ENCODE measurements around the gene ZNF143.
A peak's percentile ranks its signal among the peaks of the same experiment; 100 is the strongest.
"Not testable (repeated sequence)": the region's sequence is repeated elsewhere in the genome, so short reads cannot be mapped to it uniquely, and the experiment has no call there.

ZNF143 gene

DNA sequence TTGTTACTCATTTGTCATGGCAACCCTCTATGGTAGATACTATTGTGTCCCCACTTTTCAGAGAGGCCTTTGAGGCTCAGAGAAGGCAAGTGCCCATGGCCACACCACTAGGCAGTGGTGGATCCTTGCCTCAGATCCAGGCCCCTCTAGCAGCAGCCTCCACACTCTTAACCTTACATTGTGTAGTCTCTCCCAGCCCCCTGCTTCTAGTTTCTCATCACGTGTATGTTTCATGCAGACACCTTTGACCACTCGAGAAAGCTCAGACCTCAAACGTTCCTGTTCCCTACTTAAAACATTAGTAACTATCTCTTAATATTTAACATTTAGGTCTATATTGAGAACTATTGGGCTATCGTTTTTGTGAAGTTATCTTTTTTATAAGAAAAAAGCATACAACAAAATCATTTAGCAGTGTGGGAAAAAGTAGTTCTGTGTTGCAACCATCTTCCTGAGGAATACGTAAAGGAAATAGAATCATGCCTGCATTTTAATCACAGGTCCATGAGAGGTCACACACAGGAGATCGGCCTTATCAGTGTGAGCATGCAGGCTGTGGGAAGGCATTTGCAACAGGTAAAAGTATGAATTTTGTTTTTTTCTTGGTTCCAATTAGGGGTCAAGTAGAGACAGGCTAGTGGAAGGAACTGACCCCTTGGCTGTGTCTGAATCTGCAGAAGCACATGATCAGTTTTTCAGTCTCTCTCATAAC lies 35.1 kb downstream of the ZNF143 start:
- no peak for DNase-seq (ENCODE audit: low read depth, low spot score)

DNA sequence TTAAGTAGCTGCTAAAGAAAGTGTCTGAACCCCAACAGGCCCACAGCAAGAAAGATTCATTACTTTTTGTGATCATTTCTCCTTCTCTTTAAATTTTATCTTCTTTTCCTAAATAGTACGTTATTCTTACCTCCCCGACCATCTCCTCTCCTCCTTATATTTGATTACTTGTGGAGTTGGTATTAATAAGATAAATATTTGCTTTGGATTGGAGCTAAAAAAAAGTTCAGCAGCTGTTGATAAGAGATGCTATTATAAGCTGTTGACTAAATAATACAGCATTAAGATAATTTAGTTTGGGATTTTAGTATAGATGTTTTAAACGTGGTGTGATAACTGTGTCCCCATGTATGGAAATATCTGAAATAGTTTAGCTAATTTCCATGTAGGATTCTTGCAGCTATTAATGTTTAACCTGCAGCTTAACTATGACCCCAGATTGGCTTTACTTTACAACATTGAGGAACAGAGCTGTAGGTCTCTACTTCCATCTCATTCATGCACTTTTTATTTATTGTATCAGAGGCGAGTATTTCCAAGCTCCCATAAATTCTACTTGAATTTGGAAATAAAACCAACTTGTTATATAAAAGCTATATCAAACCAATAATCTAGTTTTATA lies 37.8 kb downstream of the ZNF143 start:
- no peak for DNase-seq (ENCODE audit: low read depth, low spot score)

DNA sequence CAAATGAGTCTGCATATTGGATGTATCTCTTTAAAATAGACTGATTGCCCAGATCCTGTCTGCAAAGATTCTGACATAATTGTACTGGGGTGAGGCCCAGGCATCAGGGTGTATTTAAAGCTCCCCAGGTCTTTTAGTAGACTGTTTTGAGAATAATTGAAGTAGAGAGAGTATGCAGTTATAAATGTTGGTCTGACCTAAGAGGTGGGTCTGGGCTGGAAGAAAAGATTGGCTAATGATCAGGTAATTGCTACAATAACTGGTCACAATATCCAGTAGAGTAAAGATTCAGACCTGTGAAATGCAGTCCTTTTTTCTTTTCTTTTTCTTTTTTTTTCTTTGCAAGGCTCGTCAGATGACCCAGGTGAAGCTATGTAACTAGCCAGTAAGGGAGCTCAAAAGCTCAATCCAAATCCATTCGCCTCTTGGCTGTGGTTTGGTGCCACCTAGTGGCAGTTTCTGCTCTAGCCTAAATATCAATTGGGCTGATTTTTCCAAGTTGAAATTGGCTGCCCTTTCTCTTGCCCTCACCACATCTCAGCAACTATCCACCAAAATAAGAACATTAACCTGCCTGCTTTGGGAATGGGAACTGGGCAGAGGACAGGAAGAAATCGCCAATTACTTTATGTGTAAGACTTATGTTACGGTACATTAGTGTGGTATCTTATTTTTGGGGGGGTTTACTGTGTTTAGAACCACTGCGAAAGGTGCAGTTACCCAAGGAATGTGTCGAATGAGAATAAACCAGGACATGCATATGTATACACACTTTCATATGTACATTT lies 45.9 kb downstream of the ZNF143 start:
- peak; percentile 36 for DNase-seq (ENCODE audit: low read depth, low spot score)

DNA sequence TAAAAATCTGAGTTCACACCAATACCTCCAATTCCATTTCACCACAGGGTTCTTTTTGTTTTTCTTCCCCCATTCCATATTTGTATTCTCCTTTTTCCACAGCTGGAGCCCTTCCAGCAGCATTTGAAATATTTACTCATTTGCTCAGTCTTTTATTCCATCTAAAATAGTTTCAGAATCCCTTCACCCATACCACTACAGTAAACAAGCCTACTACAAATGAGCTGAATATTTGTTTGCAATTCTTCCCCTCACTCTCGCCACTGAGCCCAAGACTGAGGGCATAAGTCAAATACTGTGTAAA lies 46.4 kb downstream of the ZNF143 start:
- DNase-seq (ENCODE audit: low read depth, low spot score) = no peak

DNA sequence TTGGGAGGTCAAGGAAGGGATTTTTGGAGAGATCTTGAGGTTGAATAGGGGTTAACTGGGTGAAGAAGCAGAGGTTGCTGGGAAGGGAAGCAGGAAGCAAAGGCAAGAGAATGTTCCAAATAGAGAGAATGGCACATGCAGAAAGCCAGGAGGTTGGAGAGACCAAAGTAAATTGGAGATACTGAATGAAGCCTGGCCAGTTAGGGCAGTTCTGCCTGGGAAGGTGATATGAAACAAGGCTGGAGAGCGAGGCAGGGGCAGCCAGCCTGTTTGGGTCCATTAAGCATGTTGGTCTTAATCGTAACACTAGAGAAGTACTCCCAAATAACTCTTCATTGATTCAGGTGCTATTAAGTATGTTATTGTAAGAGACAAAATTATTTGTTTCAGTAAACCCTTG lies 48.2 kb downstream of the ZNF143 start:
- no peak for DNase-seq (ENCODE audit: low read depth, low spot score)

DNA sequence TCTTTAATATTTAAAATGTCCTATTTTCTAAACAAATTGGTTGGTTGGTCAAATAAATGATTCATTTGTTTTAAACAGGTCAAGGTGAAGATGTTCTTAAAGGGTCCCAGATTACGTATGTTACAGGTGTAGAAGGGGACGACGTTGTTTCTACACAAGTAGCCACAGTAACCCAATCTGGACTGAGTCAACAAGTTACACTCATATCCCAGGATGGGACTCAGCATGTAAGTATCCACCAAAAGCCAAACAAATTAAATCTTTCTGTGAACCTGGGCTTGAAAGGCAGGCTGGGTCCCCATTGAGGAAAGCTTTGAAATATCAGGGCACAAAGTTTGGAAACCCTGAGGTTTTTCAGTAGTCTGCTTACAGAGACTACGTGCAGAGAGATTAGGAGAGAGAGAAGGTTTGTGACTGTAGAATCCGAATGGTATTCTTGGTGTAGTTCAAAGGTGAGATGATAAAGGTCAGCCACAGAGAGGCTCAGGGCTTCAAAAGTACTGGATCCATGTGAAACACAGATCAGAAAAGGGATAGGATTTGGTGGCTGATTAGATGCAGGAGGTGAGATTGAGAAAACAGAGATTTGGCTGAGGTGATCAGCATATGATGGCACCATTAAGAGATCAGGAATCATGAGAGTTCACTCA lies 51.7 kb downstream of the ZNF143 start:
- no peak for DNase-seq (ENCODE audit: low read depth, low spot score)

DNA sequence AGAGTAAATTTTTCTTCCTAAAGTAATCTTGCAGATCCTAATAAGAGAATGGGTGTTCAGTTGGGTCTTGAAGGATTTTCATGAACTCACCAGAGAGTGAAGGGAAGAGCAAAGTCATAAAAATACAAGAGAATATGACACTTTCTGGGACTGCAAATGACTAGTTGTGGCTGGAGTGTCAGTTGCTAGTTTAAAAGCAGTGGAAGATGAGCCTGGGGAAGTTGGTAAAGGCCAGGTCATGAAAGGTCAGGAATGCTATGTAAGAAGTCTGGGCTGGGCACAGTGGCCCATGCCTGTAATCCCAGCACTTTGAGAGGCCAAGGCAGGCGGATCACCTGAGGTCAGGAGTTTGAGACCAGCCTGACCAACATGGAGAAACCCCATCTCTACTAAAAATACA lies 53.8 kb downstream of the ZNF143 start:
- DNase-seq (ENCODE audit: low read depth, low spot score) = not testable (repeated sequence)

DNA sequence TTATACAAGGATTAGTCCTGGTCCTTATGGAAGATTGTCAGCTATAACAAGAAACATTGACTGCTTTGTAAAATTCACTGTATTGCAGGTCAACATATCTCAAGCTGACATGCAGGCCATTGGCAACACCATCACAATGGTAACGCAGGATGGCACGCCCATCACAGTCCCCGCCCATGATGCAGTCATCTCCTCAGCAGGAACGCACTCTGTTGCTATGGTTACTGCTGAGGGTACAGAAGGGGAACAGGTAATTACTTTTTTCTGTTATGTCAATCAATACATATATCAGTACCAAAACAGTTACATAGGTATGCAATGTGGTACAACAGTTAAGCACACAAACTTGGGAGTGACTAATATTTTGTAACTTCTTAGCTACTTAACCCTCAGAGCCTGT lies 55.3 kb downstream of the ZNF143 start:
- DNase-seq (ENCODE audit: low read depth, low spot score) = no peak

DNA sequence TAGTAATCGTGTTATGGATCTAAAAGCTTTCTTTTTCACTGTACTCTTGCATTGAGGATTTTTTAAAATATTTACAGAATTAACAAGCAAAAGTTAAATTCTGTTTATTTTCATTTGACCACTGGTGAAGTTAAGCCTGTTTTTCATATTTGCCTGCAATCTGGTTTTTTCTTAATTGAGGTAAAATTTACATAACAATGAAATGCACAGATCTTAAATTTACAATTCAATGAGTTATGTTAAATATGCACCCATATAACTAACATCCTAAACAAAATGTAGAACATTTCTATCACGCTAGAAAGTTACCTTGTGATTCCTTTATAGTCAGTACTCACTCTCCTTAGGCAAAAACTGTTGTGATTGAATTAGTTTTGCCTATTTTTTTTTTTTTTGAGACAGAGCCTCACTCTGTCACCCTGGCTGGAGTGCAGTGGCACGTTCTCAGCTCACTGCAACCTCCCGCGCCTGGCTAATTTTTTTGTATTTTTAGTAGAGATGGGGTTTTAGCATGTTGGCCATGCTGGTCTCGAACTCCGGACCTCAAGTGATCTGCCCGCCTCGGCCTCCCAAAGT lies 58.1 kb downstream of the ZNF143 start:
- DNase-seq (ENCODE audit: low read depth, low spot score) = no peak

DNA sequence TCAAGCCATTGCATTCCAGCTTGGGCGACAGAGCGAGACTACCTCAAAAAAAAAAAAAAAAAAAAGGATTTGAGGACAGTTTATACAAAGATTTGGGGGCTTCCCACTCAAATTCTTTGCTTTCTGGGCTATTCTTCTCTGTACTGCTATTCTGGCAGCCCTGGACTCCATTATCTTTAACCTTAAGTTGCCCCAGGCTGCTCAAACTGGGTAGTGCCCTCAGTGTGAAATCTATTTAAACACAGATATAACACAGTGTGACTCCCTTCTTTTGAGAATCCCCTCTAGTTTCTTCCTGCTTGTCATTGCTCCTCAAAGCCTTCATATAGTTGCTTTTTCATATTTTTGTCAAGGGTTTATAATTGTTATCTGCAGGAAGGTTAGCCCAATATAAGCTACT lies 63.2 kb downstream of the ZNF143 start:
- DNase-seq (ENCODE audit: low read depth, low spot score) = no peak

DNA sequence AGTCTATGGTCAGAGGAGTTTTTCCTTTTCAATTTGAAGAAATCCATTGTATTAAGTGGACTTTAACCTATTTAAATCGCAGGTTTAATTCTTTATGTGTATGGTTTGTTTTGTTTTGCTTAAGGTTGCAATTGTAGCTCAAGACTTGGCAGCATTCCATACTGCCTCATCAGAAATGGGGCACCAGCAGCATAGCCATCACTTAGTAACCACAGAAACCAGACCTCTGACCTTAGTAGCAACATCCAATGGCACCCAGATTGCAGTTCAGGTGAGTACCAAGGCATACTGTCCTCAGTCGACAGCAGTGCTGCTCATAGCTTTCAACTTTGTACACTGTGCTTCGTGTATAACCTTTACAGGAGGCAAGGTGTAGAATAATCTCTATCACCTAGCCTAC lies 64.3 kb downstream of the ZNF143 start:
- DNase-seq (ENCODE audit: low read depth, low spot score) = no peak

DNA sequence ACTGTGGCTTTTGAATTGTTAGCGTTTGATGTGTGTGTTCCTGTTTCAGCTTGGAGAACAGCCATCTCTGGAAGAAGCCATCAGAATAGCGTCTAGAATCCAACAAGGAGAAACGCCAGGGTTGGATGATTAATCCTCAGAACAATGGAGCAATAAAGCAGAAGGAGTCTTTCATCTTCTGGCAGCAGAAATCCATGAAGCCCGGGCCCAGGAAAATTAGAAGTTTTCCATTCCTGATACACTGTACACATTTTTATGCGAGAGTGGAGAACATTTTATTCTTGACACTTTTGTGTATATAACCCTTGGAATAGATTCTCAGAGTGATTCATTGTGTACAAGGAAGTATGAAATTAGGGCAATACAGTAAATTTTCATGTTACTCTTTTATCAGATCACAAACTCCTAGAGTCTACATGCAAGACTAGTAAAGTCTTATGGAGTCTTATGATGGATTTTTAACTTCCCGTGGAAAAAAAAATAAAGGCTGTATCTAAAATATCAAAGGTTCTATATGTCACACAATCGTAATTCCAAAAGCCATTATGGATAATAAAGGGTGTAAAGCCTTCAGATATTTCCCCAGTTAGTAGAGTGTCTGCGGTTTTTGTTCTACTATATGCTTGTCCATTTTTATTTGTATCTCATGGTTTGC lies 66.8 kb downstream of the ZNF143 start:
- no peak for DNase-seq (ENCODE audit: low read depth, low spot score)

DNA sequence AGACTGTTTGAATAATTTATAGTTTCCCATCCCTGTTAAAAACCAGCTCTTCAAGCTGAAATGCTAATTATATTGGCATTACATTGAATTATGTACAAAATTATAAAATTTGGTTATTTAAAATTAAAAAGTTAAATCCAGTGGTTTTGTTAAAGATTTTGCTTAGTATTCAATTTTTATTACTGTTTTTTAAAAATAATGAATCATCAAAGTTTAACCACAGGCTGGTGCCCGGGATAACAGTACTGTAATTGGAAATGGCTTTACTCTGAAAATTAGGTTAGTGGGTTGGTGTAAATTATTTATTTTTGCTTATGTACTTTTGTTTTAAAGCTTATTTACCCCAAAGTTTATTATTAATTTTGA lies 67.3 kb downstream of the ZNF143 start:
- DNase-seq (ENCODE audit: low read depth, low spot score) = no peak

DNA sequence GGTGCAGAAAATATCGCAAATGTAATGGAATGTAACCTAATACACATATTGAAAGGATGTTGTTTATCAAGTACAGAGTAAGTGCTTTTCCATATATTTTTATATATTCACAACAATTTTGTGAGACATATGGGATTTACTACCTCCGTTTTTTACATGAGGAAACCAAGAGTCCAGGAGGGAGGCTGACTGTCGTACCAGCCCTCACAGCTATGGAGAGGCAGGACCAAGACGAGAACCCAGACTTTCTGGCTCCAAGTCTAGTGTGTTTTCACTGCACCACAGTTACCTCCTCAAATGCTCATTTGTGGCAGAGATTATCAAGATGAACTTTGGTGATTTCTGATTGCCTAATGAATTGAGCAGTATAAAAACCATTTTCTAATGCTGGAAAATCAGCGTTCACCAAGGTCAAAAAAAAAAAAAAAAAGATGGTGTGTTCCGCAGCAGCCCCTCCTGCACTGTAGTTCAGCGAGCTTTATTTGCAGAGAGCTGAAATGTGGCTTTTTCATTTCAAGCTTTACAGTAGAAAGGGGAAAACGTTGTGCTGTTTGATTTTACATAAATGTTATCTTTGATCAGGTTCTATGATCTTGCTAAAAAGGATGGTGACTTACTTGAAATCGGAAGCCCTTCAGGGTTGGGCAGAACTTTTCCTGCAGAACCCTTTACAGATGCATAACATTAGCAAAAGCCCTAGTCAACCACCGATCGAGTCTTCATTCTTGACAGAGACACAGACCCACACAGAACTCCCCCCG lies 67.9 kb downstream of the ZNF143 start:
- no peak for DNase-seq (ENCODE audit: low read depth, low spot score)

DNA sequence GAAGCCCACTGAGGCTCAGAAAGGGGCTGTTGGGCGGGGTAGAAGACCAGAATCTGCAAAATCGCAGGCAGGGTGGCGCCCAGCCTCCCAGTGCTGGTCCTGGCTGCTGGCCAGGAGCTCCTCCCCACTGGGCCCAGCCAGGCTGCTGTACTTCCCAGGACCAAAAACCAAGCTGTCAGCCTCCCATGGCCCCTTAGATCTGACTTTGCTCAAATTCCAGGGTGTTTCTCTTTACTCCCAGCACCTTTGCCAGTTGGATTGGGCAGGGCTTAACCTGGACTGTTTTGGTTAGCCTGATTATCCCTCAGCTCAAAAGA lies 68.5 kb downstream of the ZNF143 start:
- no peak for DNase-seq (ENCODE audit: low read depth, low spot score)

DNA sequence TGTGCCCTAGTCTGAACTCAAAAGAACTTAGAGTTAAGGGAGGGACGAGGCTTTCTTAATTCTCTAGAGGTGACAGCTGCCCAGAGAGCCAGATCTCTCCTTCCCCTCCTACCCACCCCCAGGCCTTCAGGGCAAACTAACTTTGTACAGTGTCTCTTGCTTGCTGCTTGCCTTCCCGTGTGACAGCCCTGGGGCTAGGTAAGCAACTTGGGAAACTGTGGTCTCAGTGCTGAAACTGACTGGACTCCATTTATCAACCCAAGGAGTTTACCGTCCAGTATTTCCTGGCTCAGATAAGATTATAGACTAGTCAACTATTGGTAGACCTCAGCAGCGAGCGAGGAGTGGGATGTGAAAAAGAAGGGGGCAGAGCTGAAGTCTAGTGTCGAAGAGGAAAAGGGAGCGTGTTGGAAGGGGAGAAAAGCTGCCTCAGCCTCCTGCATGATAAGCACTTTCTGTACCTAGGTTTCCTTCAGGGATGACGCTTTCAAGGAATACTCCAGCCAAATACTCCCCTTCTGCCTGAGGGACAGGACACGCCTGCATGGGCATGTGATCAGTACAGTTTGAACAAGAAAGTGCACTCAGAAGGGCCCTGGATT lies 69.3 kb downstream of the ZNF143 start:
- no peak for DNase-seq (ENCODE audit: low read depth, low spot score)

DNA sequence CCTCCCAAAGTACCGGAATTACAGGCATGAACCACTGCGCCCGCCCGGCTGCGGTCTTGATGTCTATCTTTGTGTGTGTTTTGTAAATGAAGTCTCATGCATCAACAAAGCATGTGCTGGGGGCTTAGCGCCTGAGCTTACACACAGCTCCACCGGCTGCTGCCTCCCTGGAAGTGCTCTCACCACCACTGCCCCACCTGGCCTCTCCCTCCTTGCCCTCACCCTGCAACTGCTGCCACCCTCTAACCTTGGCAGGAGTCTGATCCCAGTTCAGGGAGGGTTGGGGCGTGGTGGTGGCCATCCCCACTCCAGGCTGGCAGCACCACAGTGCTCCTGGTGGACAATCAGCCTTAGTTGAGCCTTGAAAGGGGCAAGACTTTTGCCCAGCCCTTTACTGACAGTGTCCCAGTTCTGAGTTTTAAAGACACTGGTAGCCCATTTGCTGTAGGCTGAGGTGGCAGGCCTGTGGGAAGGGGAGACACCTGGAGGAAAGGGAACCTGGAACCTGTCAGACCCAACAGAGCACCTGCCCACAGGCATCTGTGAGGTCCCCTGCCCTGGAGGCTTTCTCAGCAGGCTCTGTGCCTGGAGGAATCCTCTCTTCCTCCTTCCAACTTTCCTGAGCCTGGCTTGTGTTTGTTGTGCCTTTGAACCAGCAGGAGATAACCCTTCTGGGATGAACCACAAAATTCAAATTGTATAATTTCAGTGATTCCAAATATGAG lies 70.3 kb downstream of the ZNF143 start:
- no peak for DNase-seq (ENCODE audit: low read depth, low spot score)

DNA sequence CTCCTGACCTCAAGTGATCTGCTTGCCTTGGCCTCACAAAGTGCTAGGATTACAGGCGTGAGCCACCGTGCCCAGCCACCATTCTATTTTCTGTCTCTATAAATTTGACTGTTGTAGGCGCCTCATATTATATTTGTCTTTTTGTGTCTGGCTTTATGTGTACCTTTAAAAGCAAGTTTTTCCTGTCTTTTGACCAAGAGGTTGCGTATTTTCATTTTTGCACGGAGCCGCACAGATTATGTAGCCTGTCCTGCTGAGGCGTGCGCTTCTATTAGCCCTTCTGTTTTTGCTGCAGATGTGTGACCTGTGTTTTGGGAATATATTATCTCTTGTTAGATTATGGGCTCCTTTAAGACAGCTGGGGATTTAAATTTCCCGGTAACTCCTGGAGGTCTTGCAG lies 72.2 kb downstream of the ZNF143 start:
- no peak for DNase-seq (ENCODE audit: low read depth, low spot score)

DNA sequence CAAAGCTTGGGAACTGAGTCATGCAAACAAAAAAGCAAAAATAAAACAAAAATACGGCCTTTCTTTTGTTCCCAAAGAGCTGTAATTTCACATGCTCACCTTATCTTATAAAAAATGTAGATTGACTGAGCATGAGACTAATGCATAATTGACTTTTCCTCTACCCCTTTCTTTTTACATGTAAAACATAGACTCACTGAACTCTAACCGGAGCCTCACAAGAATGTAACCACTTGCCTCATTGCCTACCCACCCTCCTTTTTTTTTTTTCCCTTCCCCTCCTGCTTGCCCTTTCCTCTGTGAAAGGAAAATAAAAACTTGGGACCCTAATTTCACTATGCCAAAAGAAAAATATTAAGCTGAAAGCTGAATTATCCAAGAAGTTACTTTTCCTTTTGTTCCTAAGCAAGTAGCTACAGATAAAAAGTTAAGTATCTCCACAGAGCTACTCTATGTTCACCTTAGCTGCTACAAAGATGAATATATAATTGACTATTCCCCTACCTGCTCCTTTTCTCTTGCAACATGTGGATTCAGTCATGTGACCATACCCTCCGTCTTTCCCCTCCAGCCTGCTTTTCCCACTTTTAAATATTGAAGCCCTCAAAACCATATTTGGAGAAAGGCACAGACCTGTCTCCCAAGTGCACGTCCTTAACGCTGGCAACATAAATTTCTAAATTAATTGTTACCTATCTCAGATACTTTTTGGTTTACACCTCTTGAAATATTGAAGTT lies 73.1 kb downstream of the ZNF143 start:
- DNase-seq (ENCODE audit: low read depth, low spot score) = no peak
